H1 (cell line): Measurements from ENCODE around the gene DLL1. TPM values are rescaled to one million over a fixed set of nuclear protein-coding genes. Genes with fewer than 3 reads are reported as not detected.

Experiments used
- CTCF ChIP-seq, 3 experiments: IDR thresholded peaks; 1 replicate in 2 of 3; 2 replicates in 1 of 3; pipeline versions ENCODE4 v1.5.1 to v1.6.1; 2011; ENCODE audit warnings: low read length in 3 of 3, mild to moderate bottlenecking in 3 of 3, inconsistent platforms in 2 of 3, low read depth in 1 of 3, moderate library complexity in 1 of 3; ENCODE audit not compliant: insufficient read depth in 1 of 3; ENCODE audit errors: control extremely low read depth in 1 of 3
- polyA plus RNA-seq, 7 experiments: library from polyadenylated mRNA; depleted of rRNA in 3 of 7; stranded (reverse) in 5 of 7; unstranded in 2 of 7; fragments of >200 nt in 5 of 7; fragments of 200-250 nt in 2 of 7; gene quantifications; 1 replicate in 5 of 7; 2 replicates in 1 of 7; 4 replicates in 1 of 7; pipeline versions ENCODE4 v1.2.1 to v1.2.3, GENCODE V29; 2011 to 2013; ENCODE audit warnings: missing spikeins in 2 of 7, mixed read lengths in 2 of 7
- total RNA-seq: library from RNA; stranded (reverse); fragmentation: NEBNext Ultra II Directional; extraction: Animal tissue kit (Norgen Biotek cat#: 25700); gene quantifications from 2 replicates; pipeline ENCODE4 v1.2.1, GENCODE V29; 2021

DLL1 gene
- total and polyA plus RNA-seq, 2 of the 8 experiments (the other 6 are each of a cell fraction or from before 2014, with no cell fraction given): 1.7 to 3.8 TPM

GRCh38 chr6:170294298-170294730 is 3.4 kb upstream of the DLL1 start (continued):
- no peak for TF ChIP-seq CTCF (IDR thresholded peaks at IDR 0.05; ENCODE audit: control extremely low read depth in 1 of 3, insufficient read depth in 1 of 3, low read depth in 1 of 3, low read length in 3 of 3)
